Measurements from ENCODE around the gene ZYG11B.
"Not testable (repeated sequence)": the region's sequence is repeated elsewhere in the genome, so short reads cannot be mapped to it uniquely, and the experiment has no call there.

The ZYG11B gene

GRCh38 chr1:52752484-52752826, 26.2 kb downstream of the ZYG11B start:
- no peak overlapping the region for H3K4me3 ChIP-seq (ENCODE audit: insufficient read depth, low read depth, low read length, poor library complexity, severe bottlenecking)
- H3K36me3 ChIP-seq (ENCODE audit: control insufficient read depth, insufficient read depth, low read length): peaks cover 4% of the 10 kb centered on the region
- no peaks in the 10 kb centered on the region for H3K9me3 ChIP-seq (ENCODE audit: control insufficient read depth, low read length)
- no peak overlapping the region for H3K27ac ChIP-seq (ENCODE audit: insufficient read depth, low read length, poor library complexity, severe bottlenecking)
- no peaks in the 10 kb centered on the region for H3K27me3 ChIP-seq (replicated peaks; ENCODE audit: control insufficient read depth, insufficient read depth, low read length, poor library complexity, severe bottlenecking)
- no peak for DNase-seq
- H3K4me1 ChIP-seq (ENCODE audit: control insufficient read depth, insufficient read depth, low read length, poor library complexity, severe bottlenecking): no peaks in the 10 kb centered on the region

- H3K9me3 ChIP-seq (ENCODE audit: control insufficient read depth, low read length): no peaks in the 10 kb centered on the region
- H3K27me3 ChIP-seq (replicated peaks; ENCODE audit: control insufficient read depth, insufficient read depth, low read length, poor library complexity, severe bottlenecking): no peaks in the 10 kb centered on the region
- no peak for DNase-seq
- H3K36me3 ChIP-seq (ENCODE audit: control insufficient read depth, insufficient read depth, low read length): peaks cover 4% of the 10 kb centered on the region
- no peak overlapping the region for H3K4me3 ChIP-seq (ENCODE audit: insufficient read depth, low read depth, low read length, poor library complexity, severe bottlenecking)
- H3K4me1 ChIP-seq (ENCODE audit: control insufficient read depth, insufficient read depth, low read length, poor library complexity, severe bottlenecking): no peaks in the 10 kb centered on the region
- no peak overlapping the region for H3K27ac ChIP-seq (ENCODE audit: insufficient read depth, low read length, poor library complexity, severe bottlenecking)
Measured at GRCh38 chr1:52753169-52753568, 26.9 kb downstream of the ZYG11B start.

- Histone ChIP-seq H3K4me3 (ENCODE audit: insufficient read depth, low read depth, low read length, poor library complexity, severe bottlenecking) (no peak overlapping the region), H3K9me3 (ENCODE audit: control insufficient read depth, low read length) (no peaks in the 10 kb centered on the region), H3K4me1 (ENCODE audit: control insufficient read depth, insufficient read depth, low read length, poor library complexity, severe bottlenecking) (no peaks in the 10 kb centered on the region), H3K27me3 (replicated peaks; ENCODE audit: control insufficient read depth, insufficient read depth, low read length, poor library complexity, severe bottlenecking) (no peaks in the 10 kb centered on the region), H3K36me3 (ENCODE audit: control insufficient read depth, insufficient read depth, low read length) (peaks cover 4% of the 10 kb centered on the region), H3K27ac (ENCODE audit: insufficient read depth, low read length, poor library complexity, severe bottlenecking) (no peak overlapping the region)
- DNase-seq: no peak
Measured at GRCh38 chr1:52756020-52756419, 29.8 kb downstream of the ZYG11B start.

DNA sequence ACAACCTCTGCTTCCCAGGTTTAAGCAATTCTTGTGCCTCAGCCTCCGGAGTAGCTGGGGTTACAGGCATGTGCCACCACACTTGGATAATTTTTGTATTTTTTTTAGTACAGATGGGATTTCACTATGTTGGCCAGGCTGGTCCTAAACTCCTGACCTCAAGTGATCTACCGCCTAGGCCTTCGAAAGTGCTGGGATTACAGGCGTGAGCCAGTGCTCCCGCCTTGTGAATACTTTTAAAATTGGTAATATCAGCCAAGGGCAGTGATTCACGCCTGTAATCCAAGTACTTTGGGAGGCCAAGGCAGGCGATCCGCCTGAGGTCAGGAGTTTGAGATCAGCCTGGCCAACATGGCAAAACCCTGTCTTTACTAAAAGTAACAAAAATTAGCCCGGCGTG, 33.7 kb downstream of the ZYG11B start:
- H3K36me3 ChIP-seq (ENCODE audit: control insufficient read depth, insufficient read depth, low read length): peaks cover 4% of the 10 kb centered on the region
- H3K27me3 ChIP-seq (replicated peaks; ENCODE audit: control insufficient read depth, insufficient read depth, low read length, poor library complexity, severe bottlenecking): no peaks in the 10 kb centered on the region
- H3K9me3 ChIP-seq (ENCODE audit: control insufficient read depth, low read length): no peaks in the 10 kb centered on the region
- no peak overlapping the region for H3K4me3 ChIP-seq (ENCODE audit: insufficient read depth, low read depth, low read length, poor library complexity, severe bottlenecking)
- H3K4me1 ChIP-seq (ENCODE audit: control insufficient read depth, insufficient read depth, low read length, poor library complexity, severe bottlenecking): no peaks in the 10 kb centered on the region
- DNase-seq: no peak
- no peak overlapping the region for H3K27ac ChIP-seq (ENCODE audit: insufficient read depth, low read length, poor library complexity, severe bottlenecking)

GRCh38 chr1:52767596-52768280, 41.5 kb downstream of the ZYG11B start:
- H3K9me3 ChIP-seq (ENCODE audit: control insufficient read depth, low read length): no peaks in the 10 kb centered on the region
- DNase-seq: no peak
- no peaks in the 10 kb centered on the region for H3K4me1 ChIP-seq (ENCODE audit: control insufficient read depth, insufficient read depth, low read length, poor library complexity, severe bottlenecking)
- H3K36me3 ChIP-seq (ENCODE audit: control insufficient read depth, insufficient read depth, low read length): peaks cover 8% of the 10 kb centered on the region
- no peak overlapping the region for H3K27ac ChIP-seq (ENCODE audit: insufficient read depth, low read length, poor library complexity, severe bottlenecking)
- no peaks in the 10 kb centered on the region for H3K27me3 ChIP-seq (replicated peaks; ENCODE audit: control insufficient read depth, insufficient read depth, low read length, poor library complexity, severe bottlenecking)
- H3K4me3 ChIP-seq (ENCODE audit: insufficient read depth, low read depth, low read length, poor library complexity, severe bottlenecking): no peak overlapping the region

DNA sequence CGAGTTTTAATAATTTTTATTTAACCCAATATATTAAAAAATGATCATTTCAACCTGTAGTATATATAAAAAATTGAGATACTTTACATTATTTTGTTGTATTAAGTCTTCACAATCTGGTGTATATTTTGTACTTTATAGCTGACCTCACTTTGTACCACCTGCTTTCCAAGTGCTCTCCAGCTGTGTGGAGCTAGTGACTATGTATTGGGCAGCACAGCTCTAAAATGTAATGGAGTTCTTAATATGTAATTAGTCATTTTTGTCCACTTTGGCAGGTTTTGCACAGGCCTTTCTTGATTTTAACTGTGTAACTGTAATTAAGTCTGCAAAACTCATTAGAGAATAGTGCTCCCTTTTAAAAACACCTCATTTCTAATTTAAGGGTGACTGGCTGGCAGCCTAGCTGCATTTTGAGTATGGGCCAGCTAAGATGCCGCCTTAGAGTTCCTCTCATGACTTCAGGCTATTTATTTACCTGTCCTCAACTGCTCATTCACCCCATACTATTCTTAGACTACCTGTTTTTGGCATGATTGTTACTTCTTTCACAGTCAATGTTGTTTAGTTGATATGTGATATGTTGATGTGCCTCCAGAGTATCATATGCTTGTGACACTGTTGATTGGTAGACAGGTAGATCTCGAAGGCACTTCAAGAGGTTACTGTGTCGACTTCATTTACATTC, 43.2 kb downstream of the ZYG11B start:
- H3K9me3 ChIP-seq (ENCODE audit: control insufficient read depth, low read length): no peaks in the 10 kb centered on the region
- H3K4me3 ChIP-seq (ENCODE audit: insufficient read depth, low read depth, low read length, poor library complexity, severe bottlenecking): no peak overlapping the region
- no peak for DNase-seq
- H3K4me1 ChIP-seq (ENCODE audit: control insufficient read depth, insufficient read depth, low read length, poor library complexity, severe bottlenecking): no peaks in the 10 kb centered on the region
- no peak overlapping the region for H3K27ac ChIP-seq (ENCODE audit: insufficient read depth, low read length, poor library complexity, severe bottlenecking)
- peaks cover 8% of the 10 kb centered on the region for H3K36me3 ChIP-seq (ENCODE audit: control insufficient read depth, insufficient read depth, low read length)
- no peaks in the 10 kb centered on the region for H3K27me3 ChIP-seq (replicated peaks; ENCODE audit: control insufficient read depth, insufficient read depth, low read length, poor library complexity, severe bottlenecking)

GRCh38 chr1:52771384-52771783, 45.1 kb downstream of the ZYG11B start:
- no peaks in the 10 kb centered on the region for H3K27me3 ChIP-seq (replicated peaks; ENCODE audit: control insufficient read depth, insufficient read depth, low read length, poor library complexity, severe bottlenecking)
- no peak overlapping the region for H3K27ac ChIP-seq (ENCODE audit: insufficient read depth, low read length, poor library complexity, severe bottlenecking)
- H3K4me3 ChIP-seq (ENCODE audit: insufficient read depth, low read depth, low read length, poor library complexity, severe bottlenecking): no peak overlapping the region
- no peaks in the 10 kb centered on the region for H3K4me1 ChIP-seq (ENCODE audit: control insufficient read depth, insufficient read depth, low read length, poor library complexity, severe bottlenecking)
- no peaks in the 10 kb centered on the region for H3K9me3 ChIP-seq (ENCODE audit: control insufficient read depth, low read length)
- peaks cover 8% of the 10 kb centered on the region for H3K36me3 ChIP-seq (ENCODE audit: control insufficient read depth, insufficient read depth, low read length)
- DNase-seq: no peak

GRCh38 chr1:52786148-52786547, 59.9 kb downstream of the ZYG11B start:
- Histone ChIP-seq H3K36me3 (ENCODE audit: control insufficient read depth, insufficient read depth, low read length) (peaks cover 28% of the 10 kb centered on the region), H3K9me3 (ENCODE audit: control insufficient read depth, low read length) (no peaks in the 10 kb centered on the region), H3K4me3 (ENCODE audit: insufficient read depth, low read depth, low read length, poor library complexity, severe bottlenecking) (no peak overlapping the region), H3K27me3 (replicated peaks; ENCODE audit: control insufficient read depth, insufficient read depth, low read length, poor library complexity, severe bottlenecking) (no peaks in the 10 kb centered on the region), H3K27ac (ENCODE audit: insufficient read depth, low read length, poor library complexity, severe bottlenecking) (no peak overlapping the region), H3K4me1 (ENCODE audit: control insufficient read depth, insufficient read depth, low read length, poor library complexity, severe bottlenecking) (no peaks in the 10 kb centered on the region)
- no peak for DNase-seq

DNA sequence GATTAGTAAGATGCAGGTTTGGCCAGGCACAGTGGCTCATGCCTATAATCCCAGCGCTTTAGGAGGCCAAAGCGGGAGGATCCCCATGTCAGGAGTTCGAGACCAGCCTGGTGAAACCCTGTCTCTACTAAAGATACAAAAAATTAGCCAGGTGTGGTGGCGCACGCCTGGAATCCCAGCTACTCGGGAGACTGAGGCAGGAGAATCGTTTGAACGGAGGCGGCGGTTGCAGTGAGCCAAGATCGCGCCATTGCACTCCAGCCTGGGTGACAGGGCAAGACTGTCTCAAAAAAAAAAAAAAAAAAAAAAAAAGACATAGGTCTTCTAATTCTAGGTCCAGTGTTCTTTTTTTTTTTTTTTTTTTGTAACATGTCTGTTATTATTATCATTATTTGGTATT, 64.2 kb downstream of the ZYG11B start:
- not testable (repeated sequence) for H3K4me3 ChIP-seq (ENCODE audit: insufficient read depth, low read depth, low read length, poor library complexity, severe bottlenecking); DNase-seq; H3K4me1 ChIP-seq (ENCODE audit: control insufficient read depth, insufficient read depth, low read length, poor library complexity, severe bottlenecking); H3K27me3 ChIP-seq (replicated peaks; ENCODE audit: control insufficient read depth, insufficient read depth, low read length, poor library complexity, severe bottlenecking); H3K27ac ChIP-seq (ENCODE audit: insufficient read depth, low read length, poor library complexity, severe bottlenecking); H3K9me3 ChIP-seq (ENCODE audit: control insufficient read depth, low read length)
- peaks cover 14% of the 10 kb centered on the region for H3K36me3 ChIP-seq (ENCODE audit: control insufficient read depth, insufficient read depth, low read length)

- Histone ChIP-seq H3K36me3 (ENCODE audit: control insufficient read depth, insufficient read depth, low read length) (peaks cover 11% of the 10 kb centered on the region), H3K27me3 (replicated peaks; ENCODE audit: control insufficient read depth, insufficient read depth, low read length, poor library complexity, severe bottlenecking) (no peaks in the 10 kb centered on the region), H3K4me1 (ENCODE audit: control insufficient read depth, insufficient read depth, low read length, poor library complexity, severe bottlenecking) (no peaks in the 10 kb centered on the region), H3K4me3 (ENCODE audit: insufficient read depth, low read depth, low read length, poor library complexity, severe bottlenecking) (no peak overlapping the region), H3K27ac (ENCODE audit: insufficient read depth, low read length, poor library complexity, severe bottlenecking) (no peak overlapping the region), H3K9me3 (ENCODE audit: control insufficient read depth, low read length) (no peaks in the 10 kb centered on the region)
- DNase-seq: no peak
Measured at GRCh38 chr1:52792036-52792435, 65.8 kb downstream of the ZYG11B start.
